ENCODE measurements around the gene TMEM132C. TPM values are rescaled to one million over a fixed set of nuclear protein-coding genes. Genes with fewer than 3 reads are reported as not detected.

Gene TMEM132C
- total RNA-seq, 4 donors from 2014 or later: 2.4 to 5.5 (median 3.3) TPM

DNA sequence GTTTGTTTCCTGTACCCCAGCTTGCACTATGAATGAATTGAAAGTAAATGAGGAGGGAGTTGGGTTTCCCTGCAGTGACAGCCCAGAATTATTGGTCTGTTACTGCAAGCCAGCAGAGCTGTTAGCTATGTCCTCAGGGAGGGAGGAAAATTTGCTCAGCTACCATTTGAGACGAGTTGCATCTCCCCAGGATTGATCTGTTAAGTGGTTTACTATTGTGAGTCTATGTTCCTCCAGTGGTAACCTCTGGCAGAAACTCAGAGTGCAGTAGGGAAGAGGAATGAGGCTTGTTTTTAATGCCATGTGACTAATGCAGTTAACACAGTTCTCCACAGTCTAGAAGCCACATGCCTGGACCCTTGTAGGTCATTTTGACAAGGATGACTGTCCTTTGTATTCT lies 382.9 kb downstream of the TMEM132C start:
- Histone ChIP-seq H3K4me3 (no peak overlapping the region), H3K36me3 (no peaks in the 10 kb centered on the region), H3K9me3 (peaks cover 0 to 10% (median 0%) of the 10 kb centered on the region in 3 donors), H3K4me1 (no peaks in the 10 kb centered on the region), H3K27me3 (no peaks in the 10 kb centered on the region), H3K27ac (no peak overlapping the region)
- TF ChIP-seq EP300 (IDR thresholded peaks at IDR 0.05): no peak
- ATAC-seq: no peak
- 0 to 50% methylated on average over 1 of the region's 1 CpG for WGBS, 2 donors (ENCODE audit: low coverage in 1 of 2)

GRCh38 chr12:128652136-128652751 lies 385.3 kb downstream of the TMEM132C start:
- no peaks in the 10 kb centered on the region for H3K4me1 ChIP-seq
- 34 to 53% methylated on average over 6 to 12 of the region's 17 CpGs for WGBS, 2 donors (ENCODE audit: low coverage in 1 of 2)
- peaks cover 0 to 16% (median 0%) of the 10 kb centered on the region in 3 donors for H3K9me3 ChIP-seq
- no peaks in the 10 kb centered on the region for H3K36me3 ChIP-seq
- no peaks in the 10 kb centered on the region for H3K27me3 ChIP-seq
- TF ChIP-seq EP300 (IDR thresholded peaks at IDR 0.05) (no peak), CTCF (IDR thresholded peaks at IDR 0.05) (no peak), POLR2A (IDR thresholded peaks at IDR 0.05) (no peak), POLR2AphosphoS5 (IDR thresholded peaks at IDR 0.05) (no peak)
- H3K4me3 ChIP-seq: no peak overlapping the region
- no peak overlapping the region for H3K27ac ChIP-seq
- no peak for ATAC-seq

- TF ChIP-seq POLR2A (IDR thresholded peaks at IDR 0.05) (no peak), EP300 (IDR thresholded peaks at IDR 0.05) (no peak), POLR2AphosphoS5 (IDR thresholded peaks at IDR 0.05) (no peak), CTCF (IDR thresholded peaks at IDR 0.05) (no peak)
- no peaks in the 10 kb centered on the region for H3K4me1 ChIP-seq
- no peak overlapping the region for H3K4me3 ChIP-seq
- H3K27ac ChIP-seq: no peak overlapping the region
- H3K9me3 ChIP-seq: peaks cover 0 to 8% (median 0%) of the 10 kb centered on the region in 3 donors
- no peak for ATAC-seq
- WGBS, 2 donors (ENCODE audit: low coverage in 1 of 2): 64 to 82% methylated on average over 6 of the region's 8 CpGs
- H3K36me3 ChIP-seq: no peaks in the 10 kb centered on the region
- no peaks in the 10 kb centered on the region for H3K27me3 ChIP-seq
These were observed 387.5 kb downstream of the TMEM132C start for GRCh38 chr12:128654468-128654867.

DNA sequence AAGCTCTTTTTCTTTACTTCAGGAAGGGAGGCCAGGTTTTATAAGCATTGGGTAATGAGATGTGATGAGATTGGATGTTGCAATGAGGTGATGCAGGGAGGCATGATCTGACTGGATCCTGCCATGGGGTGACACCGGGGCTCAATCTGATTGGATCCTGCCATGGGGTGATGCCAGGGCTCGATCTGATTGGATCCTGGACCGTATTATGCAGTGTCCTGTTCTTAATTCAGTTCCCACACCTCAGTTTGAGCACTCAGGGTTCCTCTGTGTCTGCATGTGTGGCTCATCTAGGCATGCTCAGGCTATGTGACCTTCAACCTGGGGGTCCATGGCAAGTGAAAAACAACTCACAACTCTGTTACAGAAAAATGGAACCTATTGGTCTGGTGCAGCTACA lies 390.4 kb downstream of the TMEM132C start:
- Histone ChIP-seq H3K36me3 (no peaks in the 10 kb centered on the region), H3K4me1 (peaks cover 0 to 4% (median 0%) of the 10 kb centered on the region in 3 donors), H3K9me3 (peaks cover 0 to 6% (median 0%) of the 10 kb centered on the region in 3 donors), H3K4me3 (no peak overlapping the region), H3K27me3 (no peaks in the 10 kb centered on the region), H3K27ac (no peak overlapping the region)
- TF ChIP-seq POLR2A (IDR thresholded peaks at IDR 0.05) (no peak), POLR2AphosphoS5 (IDR thresholded peaks at IDR 0.05) (no peak), EP300 (IDR thresholded peaks at IDR 0.05) (no peak), CTCF (IDR thresholded peaks at IDR 0.05) (no peak)
- WGBS, 2 donors (ENCODE audit: low coverage in 1 of 2): 83 to 89% methylated on average over 1 to 3 of the region's 3 CpGs
- ATAC-seq: no peak

GRCh38 chr12:128660532-128661225 lies 393.7 kb downstream of the TMEM132C start:
- no peak for ATAC-seq
- Histone ChIP-seq H3K27ac (no peak overlapping the region), H3K27me3 (no peaks in the 10 kb centered on the region), H3K9me3 (peaks cover 0 to 6% (median 0%) of the 10 kb centered on the region in 3 donors), H3K4me1 (peaks cover 0 to 4% (median 0%) of the 10 kb centered on the region in 3 donors), H3K4me3 (no peak overlapping the region), H3K36me3 (no peaks in the 10 kb centered on the region)
- WGBS, 2 donors (ENCODE audit: low coverage in 1 of 2): 53 to 93% methylated on average over 1 to 2 of the region's 7 CpGs
- TF ChIP-seq POLR2AphosphoS5 (IDR thresholded peaks at IDR 0.05) (no peak), POLR2A (IDR thresholded peaks at IDR 0.05) (no peak), CTCF (IDR thresholded peaks at IDR 0.05) (no peak), EP300 (IDR thresholded peaks at IDR 0.05) (no peak)
